Mesodermal cell (in vitro differentiated cells): Measurements from ENCODE around the gene CSPG4.
"Not testable (repeated sequence)": the region's sequence is repeated elsewhere in the genome, so short reads cannot be mapped to it uniquely, and the experiment has no call there.

Source experiments
- H3K27ac ChIP-seq: 2 replicates; pipeline ENCODE4 v1.7.0; 2013; ENCODE audit warnings: mild to moderate bottlenecking, low read depth, low read length, moderate library complexity; ENCODE audit not compliant: severe bottlenecking
- H3K36me3 ChIP-seq: 2 replicates; pipeline ENCODE4 v1.7.1; 2013; ENCODE audit warnings: mild to moderate bottlenecking, low read length, moderate library complexity; ENCODE audit not compliant: control insufficient read depth, insufficient read depth
- H3K4me1 ChIP-seq: one replicate; pipeline ENCODE4 v1.7.1; 2013; ENCODE audit warnings: mild to moderate bottlenecking, low read length; ENCODE audit not compliant: insufficient read depth, control insufficient read depth, poor library complexity, severe bottlenecking
- H3K4me3 ChIP-seq: 2 replicates; pipeline ENCODE4 v1.7.0; 2013; ENCODE audit warnings: low read length, control low read depth, mild to moderate bottlenecking; ENCODE audit not compliant: insufficient read depth, poor library complexity, severe bottlenecking; ENCODE audit errors: extremely low read depth
- H3K9me3 ChIP-seq: 2 replicates; pipeline ENCODE4 v1.7.1; 2013; ENCODE audit warnings: mild to moderate bottlenecking, low read length, moderate library complexity; ENCODE audit not compliant: control insufficient read depth
- WGBS, 2 experiments: methylation state at CpG; one replicate each; pipeline ENCODE4 v1.1.5; 2013; ENCODE audit warnings: missing lambda C conversion rate in 2 of 2; ENCODE audit not compliant: insufficient coverage in 2 of 2; 5-methylcytosine and 5-hydroxymethylcytosine counted together

The CSPG4 gene

GRCh38 chr15:75684648-75685047, 28.0 kb downstream of the CSPG4 start:
- H3K9me3 ChIP-seq, result no peaks in the 10 kb centered on the region
- H3K27ac ChIP-seq, result no peak overlapping the region
- peaks cover 18% of the 10 kb centered on the region for H3K36me3 ChIP-seq
- no peaks in the 10 kb centered on the region for H3K4me1 ChIP-seq
- H3K4me3 ChIP-seq, result no peak overlapping the region
- 87 to 93% methylated on average over 7 to 10 of the region's 10 CpGs for WGBS, 2 experiments

DNA sequence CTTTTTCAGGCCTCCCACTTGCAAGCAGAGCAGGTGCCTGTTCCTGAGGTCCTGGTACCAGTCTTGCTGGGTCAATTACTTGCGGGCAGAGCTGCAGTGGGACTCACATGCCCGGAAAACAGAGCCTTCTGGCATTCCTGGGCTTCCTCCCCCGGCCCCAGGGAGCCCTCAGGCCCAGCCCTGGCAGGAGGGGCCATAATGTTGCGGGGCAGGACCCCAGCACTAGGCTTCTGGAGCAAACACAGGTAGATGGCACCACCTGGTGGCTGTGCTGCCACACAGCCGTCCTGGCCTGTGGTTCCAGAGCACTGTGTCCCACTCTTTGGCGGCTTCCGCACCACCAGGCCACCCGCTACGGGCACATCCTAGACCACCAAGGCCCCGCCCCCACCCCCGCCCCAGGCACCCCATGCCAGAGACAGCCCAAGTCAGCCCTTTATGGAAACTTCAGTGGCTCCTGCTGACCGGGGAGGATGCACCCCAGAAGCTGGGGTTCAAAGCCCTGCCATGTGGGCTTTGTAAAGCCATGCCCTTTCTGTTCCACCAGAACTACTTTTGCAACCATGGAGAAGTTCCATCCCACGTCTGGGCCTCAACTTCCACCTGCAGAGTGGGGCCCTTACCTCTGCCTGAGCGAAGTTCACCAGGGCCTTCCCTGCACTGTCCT, 28.9 kb downstream of the CSPG4 start:
- H3K9me3 ChIP-seq, H3K4me1 ChIP-seq, H3K27ac ChIP-seq, H3K4me3 ChIP-seq: not testable (repeated sequence)
- WGBS, 2 experiments, result 23% methylated on average over 10 to 14 of the region's 14 CpGs
- peaks cover 22% of the 10 kb centered on the region for H3K36me3 ChIP-seq

DNA sequence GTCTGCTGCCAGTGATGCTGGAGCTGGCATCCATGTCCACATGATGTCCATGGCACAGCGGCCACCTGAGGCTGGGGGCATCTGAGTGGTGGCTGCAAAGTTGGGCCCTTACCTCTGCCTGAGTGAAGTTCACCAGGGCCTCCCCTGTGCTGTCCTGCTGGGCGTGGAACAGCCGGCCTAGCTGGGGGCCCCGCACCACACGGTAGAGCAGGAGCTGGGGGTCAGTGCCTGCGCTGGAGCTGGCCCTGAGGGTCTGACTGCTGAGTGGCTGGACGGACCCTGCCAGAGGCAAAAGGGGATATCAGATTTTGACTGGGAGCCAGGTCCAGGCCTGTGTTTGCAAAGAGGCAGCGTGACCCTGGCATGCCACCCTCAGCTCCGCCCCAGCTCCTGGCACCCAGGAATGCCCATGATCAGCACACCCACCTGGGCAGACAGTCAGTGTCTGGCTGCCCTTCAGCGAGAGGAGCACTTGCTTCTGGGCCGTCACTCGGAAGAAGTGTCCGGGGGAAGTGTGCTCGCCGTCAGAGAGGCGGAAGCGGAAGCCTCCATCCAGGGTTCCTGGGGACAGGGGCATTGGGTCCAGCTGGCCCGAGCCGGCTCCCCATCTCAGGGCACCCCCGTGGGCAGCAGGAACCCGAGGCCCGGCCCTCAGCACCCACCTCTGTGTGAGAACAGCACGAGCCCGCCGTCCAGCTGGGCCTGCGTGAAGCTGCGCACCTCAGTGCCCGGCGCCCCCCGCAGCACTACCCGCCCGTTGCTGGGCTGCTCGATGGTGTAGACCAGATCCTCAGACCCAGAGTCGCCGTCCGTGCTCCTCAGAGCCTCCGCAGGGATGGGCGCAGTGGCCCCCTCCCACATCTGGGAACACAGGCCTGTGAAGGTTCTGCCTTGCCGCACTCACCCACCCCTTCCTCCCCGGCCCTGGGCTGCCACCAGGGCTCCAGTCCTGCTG, 30.2 kb downstream of the CSPG4 start:
- Histone ChIP-seq H3K36me3 (peaks cover 23% of the 10 kb centered on the region), H3K4me1 (no peaks in the 10 kb centered on the region), H3K27ac (no peak overlapping the region), H3K4me3 (no peak overlapping the region), H3K9me3 (no peaks in the 10 kb centered on the region)
- 94 to 97% methylated on average over 34 of the region's 40 CpGs for WGBS, 2 experiments

GRCh38 chr15:75680007-75680789, 32.5 kb downstream of the CSPG4 start:
- Histone ChIP-seq H3K36me3 (peaks cover 33% of the 10 kb centered on the region), H3K9me3 (no peaks in the 10 kb centered on the region), H3K4me3 (no peak overlapping the region), H3K27ac (no peak overlapping the region), H3K4me1 (no peaks in the 10 kb centered on the region)
- 84 to 86% methylated on average over 9 to 10 of the region's 11 CpGs for WGBS, 2 experiments

GRCh38 chr15:75678324-75678690, 34.3 kb downstream of the CSPG4 start:
- not testable (repeated sequence) for H3K4me3 ChIP-seq, H3K9me3 ChIP-seq, H3K27ac ChIP-seq
- H3K4me1 ChIP-seq, result peaks cover 16% of the 10 kb centered on the region
- WGBS, 2 experiments, result 100% methylated on average over 3 to 4 of the region's 6 CpGs
- peaks cover 28% of the 10 kb centered on the region for H3K36me3 ChIP-seq

GRCh38 chr15:75677465-75678323, 35.0 kb downstream of the CSPG4 start:
- peaks cover 22% of the 10 kb centered on the region for H3K4me1 ChIP-seq
- H3K9me3 ChIP-seq, result no peaks in the 10 kb centered on the region
- no peak overlapping the region for H3K4me3 ChIP-seq
- no peak overlapping the region for H3K27ac ChIP-seq
- peaks cover 28% of the 10 kb centered on the region for H3K36me3 ChIP-seq
- WGBS, 2 experiments, result 90 to 91% methylated on average over 16 of the region's 16 CpGs

- Histone ChIP-seq H3K27ac (no peak overlapping the region), H3K36me3 (peaks cover 28% of the 10 kb centered on the region), H3K9me3 (no peaks in the 10 kb centered on the region), H3K4me1 (peaks cover 30% of the 10 kb centered on the region), H3K4me3 (no peak overlapping the region)
- 94 to 96% methylated on average over 24 to 30 of the region's 30 CpGs for WGBS, 2 experiments
Measured at GRCh38 chr15:75676688-75677464, 35.8 kb downstream of the CSPG4 start.

GRCh38 chr15:75675579-75676404, 36.9 kb downstream of the CSPG4 start:
- Histone ChIP-seq H3K27ac (no peak overlapping the region), H3K36me3 (peaks cover 28% of the 10 kb centered on the region), H3K4me3 (no peak overlapping the region), H3K4me1 (peaks cover 41% of the 10 kb centered on the region), H3K9me3 (no peaks in the 10 kb centered on the region)
- WGBS, 2 experiments, result 95 to 96% methylated on average over 38 to 41 of the region's 41 CpGs

DNA sequence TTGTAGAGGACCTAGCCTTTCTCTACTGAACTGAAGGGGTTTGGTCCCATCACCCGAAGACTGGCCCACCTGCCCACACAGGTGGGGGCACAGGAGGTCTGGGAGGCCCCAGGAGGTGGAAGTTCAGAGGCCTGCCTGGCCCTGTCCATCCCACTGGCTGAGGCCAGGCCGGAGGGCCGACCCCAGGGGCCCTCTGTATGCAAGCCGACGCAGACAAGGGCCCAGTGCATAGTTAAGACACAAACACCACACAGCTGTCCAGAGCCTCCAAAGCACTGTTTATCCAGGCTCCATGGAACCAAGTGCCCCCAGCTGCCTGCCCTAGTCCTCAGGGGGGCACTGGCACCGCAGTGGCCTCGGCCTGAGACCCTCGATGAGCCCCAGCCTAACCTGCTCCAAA, 38.3 kb downstream of the CSPG4 start:
- no peak overlapping the region for H3K4me3 ChIP-seq

More for the DNA sequence above, 38.3 kb downstream of the CSPG4 start:
- Histone ChIP-seq H3K27ac (peak overlapping the region; percentile 98), H3K4me1 (peaks cover 42% of the 10 kb centered on the region), H3K9me3 (no peaks in the 10 kb centered on the region), H3K36me3 (peaks cover 28% of the 10 kb centered on the region)
- WGBS, 2 experiments, result 83 to 86% methylated on average over 4 to 8 of the region's 8 CpGs
